Natural killer cell (primary cell): Measurements from ENCODE around the gene LMAN2. TPM values are rescaled to one million over a fixed set of nuclear protein-coding genes. Genes with fewer than 3 reads are reported as not detected.
A peak's percentile ranks its signal among the peaks of the same experiment; 100 is the strongest.
"Not testable (repeated sequence)": the region's sequence is repeated elsewhere in the genome, so short reads cannot be mapped to it uniquely, and the experiment has no call there.

Experiments used
- ATAC-seq, 3 donors: fragments of 150-1000 bp in 2 of 3; fragments of 200-7000 bp in 1 of 3; cut with Tn5 transposase; 1 replicate in 1 of 3; 2 replicates in 2 of 3; pipeline ENCODE4 v1.10.0; 2021; ENCODE audit warnings: mild to moderate bottlenecking in 2 of 3, moderate library complexity in 2 of 3
- DNase-seq, 2 donors: peaks; one replicate each; pipeline versions ENCODE4 v3.0.0 to v3.0.0-alpha.2; 2013 to 2021; ENCODE audit warnings: mixed read lengths in 1 of 2
- H3K27ac ChIP-seq: one replicate; pipeline ENCODE4 v1.5.1; 2013; ENCODE audit warnings: mild to moderate bottlenecking, low read length
- H3K27me3 ChIP-seq: one replicate; pipeline ENCODE4 v1.6.1; 2013; ENCODE audit warnings: low read length; ENCODE audit not compliant: control insufficient read depth, insufficient read depth
- H3K36me3 ChIP-seq: one replicate; pipeline ENCODE4 v1.6.1; 2013; ENCODE audit warnings: low read length; ENCODE audit not compliant: control insufficient read depth, insufficient read depth
- H3K4me1 ChIP-seq: one replicate; pipeline ENCODE4 v1.6.1; 2013; ENCODE audit warnings: low read length; ENCODE audit not compliant: control insufficient read depth, insufficient read depth
- H3K4me3 ChIP-seq: one replicate; pipeline ENCODE4 v1.5.1; 2013; ENCODE audit warnings: low read length
- H3K9me3 ChIP-seq: one replicate; pipeline ENCODE4 v1.6.1; 2013; ENCODE audit warnings: low read length; ENCODE audit not compliant: control insufficient read depth, insufficient read depth
- H3K27ac Mint-ChIP-seq, 2 donors: one replicate each; pipeline ENCODE4 v1.8.0; 2022; ENCODE audit warnings: mild to moderate bottlenecking in 2 of 2, mixed read lengths in 2 of 2, moderate library complexity in 1 of 2
- H3K27me3 Mint-ChIP-seq, 2 donors: one replicate each; pipeline ENCODE4 v1.8.0; 2022; ENCODE audit warnings: low read depth in 2 of 2, mixed read lengths in 2 of 2
- H3K36me3 Mint-ChIP-seq: one replicate; pipeline ENCODE4 v1.8.0; 2022; ENCODE audit warnings: mixed read lengths
- H3K4me1 Mint-ChIP-seq, 2 donors: one replicate each; pipeline ENCODE4 v1.8.0; 2022; ENCODE audit warnings: mixed read lengths in 2 of 2
- H3K4me3 Mint-ChIP-seq: one replicate; pipeline ENCODE4 v1.8.0; 2022; ENCODE audit warnings: mild to moderate bottlenecking, moderate library complexity, mixed read lengths
- H3K9me3 Mint-ChIP-seq, 2 donors: one replicate each; pipeline ENCODE4 v1.8.0; 2022; ENCODE audit warnings: mixed read lengths in 2 of 2
- CTCF ChIP-seq: fragments of 200-600 bp; IDR thresholded peaks from one replicate; pipeline ENCODE4 v1.8.0; 2022; ENCODE audit warnings: antibody characterized with exemption
- WGBS: methylation state at CpG from one replicate; pipeline ENCODE4 v1.1.7; 2013; ENCODE audit warnings: missing lambda C conversion rate; ENCODE audit not compliant: insufficient coverage; 5-methylcytosine and 5-hydroxymethylcytosine counted together
- intact Hi-C: fragments of 100-400 bp; cut with micrococcal nuclease; formaldehyde crosslinking; loops from one replicate; pipeline ENCODE4 v1.14.2; 2022
- total RNA-seq, 4 donors: library from RNA; stranded (reverse); fragments of 120-200 nt in 1 of 4; gene quantifications; one replicate each; pipeline versions ENCODE4 v1.2.3 to v1.2.4, GENCODE V29; 2013 to 2022

LMAN2 gene
- total RNA-seq, 3 donors from 2014 or later (not counting 1 experiment from before 2014, with no cell fraction given): 112 to 124 (median 114) TPM

GRCh38 chr5:177362292-177362609 lies 10.8 kb upstream of the LMAN2 start:
- Histone ChIP-seq H3K9me3 (no peaks in the 10 kb centered on the region), H3K4me1 (peaks cover 69% of the 10 kb centered on the region), H3K36me3 (peaks cover 27% of the 10 kb centered on the region), H3K4me3 (no peak overlapping the region), H3K27ac (peak overlapping the region; percentile 40), H3K27me3 (no peaks in the 10 kb centered on the region)
- TF ChIP-seq CTCF: no peak
- 71% methylated on average over 7 of the region's 8 CpGs for WGBS
- H3K4me1 Mint-ChIP-seq: peaks cover 34 to 66% of the 10 kb centered on the region in 2 donors
- no peaks in the 10 kb centered on the region for H3K27me3 Mint-ChIP-seq
- no peaks in the 10 kb centered on the region for H3K36me3 Mint-ChIP-seq
- peak overlapping the region; percentile 29 to 85 for H3K27ac Mint-ChIP-seq
- intact Hi-C loops: loop anchor here (5.0 kb wide), 1 partner anchor 35 kb away; no protein-coding TSS in a partner anchor
- peak overlapping the region; percentile 78 for H3K4me3 Mint-ChIP-seq
- DNase-seq: no peak
- H3K9me3 Mint-ChIP-seq: no peaks in the 10 kb centered on the region
- no peak for ATAC-seq

- WGBS: 42% methylated on average over 6 of the region's 6 CpGs
- Histone ChIP-seq H3K4me1 (peaks cover 75% of the 10 kb centered on the region), H3K36me3 (peaks cover 24% of the 10 kb centered on the region), H3K27me3 (no peaks in the 10 kb centered on the region), H3K4me3 (no peak overlapping the region), H3K27ac (peak overlapping the region; percentile 8), H3K9me3 (no peaks in the 10 kb centered on the region)
- peak in 1 of 2 donors; percentile 46 for DNase-seq
- Mint-ChIP-seq H3K36me3 (no peaks in the 10 kb centered on the region), H3K27ac (peak overlapping the region; percentile 29 to 85), H3K4me1 (peaks cover 40 to 68% of the 10 kb centered on the region in 2 donors), H3K9me3 (no peaks in the 10 kb centered on the region), H3K4me3 (peak overlapping the region; percentile 78), H3K27me3 (no peaks in the 10 kb centered on the region)
- TF ChIP-seq CTCF: no peak
- intact Hi-C loops: loop anchor here (5.0 kb wide), 1 partner anchor 34 kb away; no protein-coding TSS in a partner anchor
- no peak for ATAC-seq
Observed at GRCh38 chr5:177361418-177362291, 10.2 kb upstream of the LMAN2 start.

GRCh38 chr5:177360740-177361139 lies 9.3 kb upstream of the LMAN2 start:
- Histone ChIP-seq H3K36me3 (peaks cover 15% of the 10 kb centered on the region), H3K4me1 (peaks cover 84% of the 10 kb centered on the region)
- H3K27me3 Mint-ChIP-seq, H3K27ac ChIP-seq, H3K4me3 Mint-ChIP-seq, ATAC-seq, H3K9me3 Mint-ChIP-seq, DNase-seq, H3K4me3 ChIP-seq, H3K27ac Mint-ChIP-seq, H3K9me3 ChIP-seq, H3K27me3 ChIP-seq, H3K36me3 Mint-ChIP-seq: not testable (repeated sequence)
- H3K4me1 Mint-ChIP-seq: peaks cover 49 to 72% of the 10 kb centered on the region in 2 donors
- 95% methylated on average over 7 of the region's 7 CpGs for WGBS
- intact Hi-C loops: loop anchor here (5.0 kb wide), 1 partner anchor 33 kb away; no protein-coding TSS in a partner anchor

GRCh38 chr5:177359860-177360259 lies 8.4 kb upstream of the LMAN2 start:
- WGBS: 80% methylated on average over 3 of the region's 3 CpGs
- no peak overlapping the region for H3K4me3 ChIP-seq
- H3K36me3 ChIP-seq: peaks cover 9% of the 10 kb centered on the region
- H3K27ac ChIP-seq: no peak overlapping the region
- TF ChIP-seq CTCF: no peak
- peak overlapping the region; percentile 90 for H3K4me3 Mint-ChIP-seq
- H3K27ac Mint-ChIP-seq: peak overlapping the region; percentile 38 to 89
- peaks cover 91% of the 10 kb centered on the region for H3K4me1 ChIP-seq
- ATAC-seq: no peak
- H3K36me3 Mint-ChIP-seq: no peaks in the 10 kb centered on the region
- peaks cover 56 to 78% of the 10 kb centered on the region in 2 donors for H3K4me1 Mint-ChIP-seq
- DNase-seq: no peak
- no peaks in the 10 kb centered on the region for H3K27me3 ChIP-seq
- H3K9me3 Mint-ChIP-seq: no peaks in the 10 kb centered on the region
- H3K9me3 ChIP-seq: no peaks in the 10 kb centered on the region
- intact Hi-C loops: loop anchor here (5.0 kb wide), 3 partner anchors 32 to 48 kb away; partner anchors contain the start of gene MXD3
- no peaks in the 10 kb centered on the region for H3K27me3 Mint-ChIP-seq
